SK-N-SH (cell line): Measurements from ENCODE around the gene PLA2G7. TPM values are rescaled to one million over a fixed set of nuclear protein-coding genes. Genes with fewer than 3 reads are reported as not detected.

ENCODE experiments used
- CTCF ChIA-PET: fragments of 300-600, 350-600 bp; formaldehyde crosslinking; extraction: SDS; loops from one replicate; lab custom pipeline; 2021; lab: Yijun Ruan, JAX
- POLR2A ChIA-PET: fragments of 350-600 bp; sonication (Branson Sonifier 250); formaldehyde crosslinking; extraction: SDS; loops from one replicate; lab custom pipeline; 2020; ENCODE audit warnings: antibody characterized with exemption, inconsistent platforms; lab: Yijun Ruan, JAX
- DNase-seq: peaks from one replicate; pipeline ENCODE4 v3.0.0; 2012
- H2AFZ ChIP-seq: fragments of 200-600 bp; sonication (generic); 2 replicates; pipeline ENCODE4 v1.8.1; 2016; ENCODE audit warnings: antibody characterized with exemption, mild to moderate bottlenecking, low read depth
- H3F3A ChIP-seq: fragments of 200-600 bp; sonication (generic); replicated peaks from 2 replicates; pipeline ENCODE3; 2016; ENCODE audit warnings: antibody characterized with exemption, mild to moderate bottlenecking; ENCODE audit not compliant: insufficient read depth
- H3K27ac ChIP-seq, 2 experiments: fragments of 200-500 bp in 1 of 2; fragments of 200-600 bp in 1 of 2; sonication (Bioruptor generic) in 1 of 2; sonication (generic), shearing (Covaris generic) in 1 of 2; 2 replicates each; pipeline versions ENCODE4 v1.5.1 to v1.6.1; 2014 to 2016; ENCODE audit warnings: low read depth in 2 of 2, inconsistent platforms in 1 of 2, low read length in 1 of 2, mild to moderate bottlenecking in 1 of 2, mixed read lengths in 1 of 2
- H3K27me3 ChIP-seq: fragments of 200-600 bp; sonication (generic), shearing (Covaris generic); 2 replicates; pipeline ENCODE4 v1.6.1; 2016; ENCODE audit warnings: mixed run types; ENCODE audit not compliant: insufficient read depth
- H3K36me3 ChIP-seq, 2 experiments: fragments of 200-500 bp in 1 of 2; fragments of 200-600 bp in 1 of 2; sonication (Bioruptor generic) in 1 of 2; sonication (generic) in 1 of 2; replicated peaks in 1 of 2; 2 replicates each; pipeline versions ENCODE3 to v1.5.1; 2014 to 2016; ENCODE audit warnings: low read length in 1 of 2, mild to moderate bottlenecking in 1 of 2; ENCODE audit not compliant: insufficient read depth in 2 of 2, control insufficient read depth in 1 of 2
- H3K4me1 ChIP-seq, 2 experiments: fragments of 200-500 bp in 1 of 2; fragments of 200-600 bp in 1 of 2; sonication (Bioruptor generic) in 1 of 2; sonication (generic), shearing (Covaris generic) in 1 of 2; 2 replicates each; pipeline versions ENCODE4 v1.5.1 to v1.6.1; 2014 to 2016; ENCODE audit warnings: low read depth in 1 of 2, low read length in 1 of 2, mixed run types in 1 of 2; ENCODE audit not compliant: insufficient read depth in 2 of 2, control insufficient read depth in 1 of 2
- H3K4me2 ChIP-seq: fragments of 200-600 bp; sonication (generic), shearing (Covaris generic); 2 replicates; pipeline ENCODE4 v1.6.1; 2017; ENCODE audit warnings: mixed run types
- H3K4me3 ChIP-seq, 2 experiments: fragments of 200-500 bp in 1 of 2; fragments of 200-600 bp in 1 of 2; sonication (Bioruptor generic) in 1 of 2; sonication (generic), shearing (Covaris generic) in 1 of 2; 2 replicates each; pipeline versions ENCODE4 v1.5.1 to v1.8.1; 2014 to 2016; ENCODE audit warnings: low read depth in 2 of 2, inconsistent platforms in 1 of 2, low read length in 1 of 2, mild to moderate bottlenecking in 1 of 2, mixed read lengths in 1 of 2, moderate library complexity in 1 of 2
- H3K79me2 ChIP-seq: fragments of 200-600 bp; sonication (generic); 2 replicates; pipeline ENCODE4 v1.8.1; 2017; ENCODE audit warnings: mild to moderate bottlenecking; ENCODE audit not compliant: insufficient read depth
- H3K9ac ChIP-seq: fragments of 200-600 bp; sonication (generic); 2 replicates; pipeline ENCODE4 v1.6.1; 2017; ENCODE audit warnings: mixed run types
- H3K9me2 ChIP-seq: fragments of 200-600 bp; sonication (generic); 2 replicates; pipeline ENCODE4 v1.6.1; 2017; ENCODE audit warnings: mixed run types
- H3K9me3 ChIP-seq: fragments of 200-600 bp; sonication (generic); 2 replicates; pipeline ENCODE4 v1.6.1; 2017; ENCODE audit warnings: mixed run types, mild to moderate bottlenecking, moderate library complexity
- H4K20me1 ChIP-seq: fragments of 200-600 bp; sonication (generic); 2 replicates; pipeline ENCODE4 v1.6.1; 2017; ENCODE audit warnings: mild to moderate bottlenecking, mixed run types; ENCODE audit not compliant: insufficient read depth
- ELF1 ChIP-seq: IDR thresholded peaks from 2 replicates; pipeline ENCODE4 v1.4.0; 2012
- EZH2phosphoT487 ChIP-seq: fragments of 200-600 bp; sonication (generic); IDR thresholded peaks from 2 replicates; pipeline ENCODE4 v1.6.1; 2017; ENCODE audit warnings: low read depth, mixed run types, mild to moderate bottlenecking, antibody characterized with exemption, moderate library complexity, borderline replicate concordance
- FOXM1 ChIP-seq: IDR thresholded peaks from 2 replicates; pipeline ENCODE4 v1.4.0; 2012; ENCODE audit warnings: low read depth, mild to moderate bottlenecking
- MEF2A ChIP-seq: IDR thresholded peaks from 2 replicates; pipeline ENCODE4 v1.4.0; 2012; ENCODE audit warnings: low read depth, borderline replicate concordance
- MXI1 ChIP-seq: IDR thresholded peaks from 2 replicates; pipeline ENCODE4 v1.6.1; 2012; ENCODE audit warnings: mild to moderate bottlenecking, low read depth, low read length, improper control_type of control experiment
- NFIC ChIP-seq: IDR thresholded peaks from 2 replicates; pipeline ENCODE4 v1.4.0; 2012; ENCODE audit warnings: borderline replicate concordance
- NRF1 ChIP-seq: IDR thresholded peaks from 2 replicates; pipeline ENCODE4 v1.6.1; 2012; ENCODE audit warnings: low read depth, mild to moderate bottlenecking, low read length
- POLR2AphosphoS5 ChIP-seq: IDR thresholded peaks from 2 replicates; pipeline ENCODE4 v1.6.1; 2012; ENCODE audit warnings: low read depth, low read length
- RAD21 ChIP-seq: IDR thresholded peaks from 2 replicates; pipeline ENCODE4 v1.6.1; 2012; ENCODE audit warnings: mild to moderate bottlenecking, low read length
- RCOR1 ChIP-seq: fragments of 150-350 bp; IDR thresholded peaks from 2 replicates; pipeline ENCODE4 v1.6.1; 2017; ENCODE audit warnings: antibody characterized with exemption, low read length
- SIN3A ChIP-seq: IDR thresholded peaks from 2 replicates; pipeline ENCODE4 v1.6.1; 2012; ENCODE audit warnings: low read depth, mild to moderate bottlenecking, low read length, moderate library complexity, borderline replicate concordance
- TCF12 ChIP-seq: IDR thresholded peaks from 2 replicates; pipeline ENCODE4 v1.4.0; 2012
- TEAD4 ChIP-seq: IDR thresholded peaks from 2 replicates; pipeline ENCODE4 v1.4.0; 2012; ENCODE audit warnings: mild to moderate bottlenecking, borderline replicate concordance; ENCODE audit not compliant: insufficient read depth
- WGBS: methylation state at CpG from one replicate; pipeline ENCODE4 v1.1.6; 2017; ENCODE audit warnings: low lambda C conversion rate; 5-methylcytosine and 5-hydroxymethylcytosine counted together
- polyA plus RNA-seq, 3 experiments: library from polyadenylated mRNA; depleted of rRNA; stranded (reverse); fragments of >200 nt; gene quantifications; 2 replicates each; pipeline ENCODE4 v1.2.3, GENCODE V29; 2012
- TF ChIP-seq, protein P1 (sequence below): IDR thresholded peaks from 2 replicates; pipeline ENCODE4; 2012
- TF ChIP-seq, protein P2 (sequence below): IDR thresholded peaks from 2 replicates; pipeline ENCODE4 v1.4.0; 2012; ENCODE audit warnings: low read depth
- TF ChIP-seq, protein P3 (sequence below): fragments of 150-350 bp; IDR thresholded peaks from 2 replicates; pipeline ENCODE4 v1.6.1; 2017; ENCODE audit warnings: antibody characterized with exemption, low read length, low read depth, borderline replicate concordance

The PLA2G7 gene
- polyA plus RNA-seq, 1 of the 3 experiments (the other 2 are of a cell fraction): not detected

DNA sequence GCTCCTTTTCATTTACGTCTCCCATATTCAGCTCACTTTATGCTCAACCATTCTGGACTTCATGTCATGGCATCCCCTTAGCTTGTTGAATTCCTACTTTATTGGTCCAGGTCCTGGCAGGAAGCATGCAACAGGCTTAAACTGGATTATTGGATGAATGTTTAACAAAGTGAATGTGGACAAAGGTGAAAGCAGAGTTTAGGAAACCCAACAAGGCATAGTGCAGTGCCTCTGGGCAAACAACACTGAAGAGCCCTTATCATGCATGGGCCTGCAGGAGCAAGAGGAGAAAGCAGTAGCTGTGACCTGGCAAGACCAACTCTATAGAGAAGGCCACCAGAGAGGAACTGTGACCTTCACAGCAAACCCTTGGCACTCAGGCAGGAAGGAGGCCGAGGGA lies 6.3 kb upstream of the PLA2G7 start:
- H3K4me1 ChIP-seq: no peaks in the 10 kb centered on the region
- no peak overlapping the region for H3K27ac ChIP-seq
- no peak overlapping the region for H3K4me3 ChIP-seq
- H2AFZ ChIP-seq: no peak overlapping the region
- no peaks in the 10 kb centered on the region for H4K20me1 ChIP-seq
- no peak overlapping the region for H3K9ac ChIP-seq
- POLR2A ChIA-PET: no interaction called here
- TF ChIP-seq EZH2phosphoT487: no peak
- no peak for TF ChIP-seq ELF1
- TF ChIP-seq MEF2A: no peak
- TF ChIP-seq, protein P1, sequence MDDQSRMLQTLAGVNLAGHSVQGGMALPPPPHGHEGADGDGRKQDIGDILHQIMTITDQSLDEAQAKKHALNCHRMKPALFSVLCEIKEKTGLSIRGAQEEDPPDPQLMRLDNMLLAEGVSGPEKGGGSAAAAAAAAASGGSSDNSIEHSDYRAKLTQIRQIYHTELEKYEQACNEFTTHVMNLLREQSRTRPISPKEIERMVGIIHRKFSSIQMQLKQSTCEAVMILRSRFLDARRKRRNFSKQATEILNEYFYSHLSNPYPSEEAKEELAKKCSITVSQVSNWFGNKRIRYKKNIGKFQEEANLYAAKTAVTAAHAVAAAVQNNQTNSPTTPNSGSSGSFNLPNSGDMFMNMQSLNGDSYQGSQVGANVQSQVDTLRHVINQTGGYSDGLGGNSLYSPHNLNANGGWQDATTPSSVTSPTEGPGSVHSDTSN: no peak
- TF ChIP-seq NRF1: no peak
- TF ChIP-seq, protein P2, sequence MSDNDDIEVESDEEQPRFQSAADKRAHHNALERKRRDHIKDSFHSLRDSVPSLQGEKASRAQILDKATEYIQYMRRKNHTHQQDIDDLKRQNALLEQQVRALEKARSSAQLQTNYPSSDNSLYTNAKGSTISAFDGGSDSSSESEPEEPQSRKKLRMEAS: no peak
- no peak for TF ChIP-seq SIN3A
- TF ChIP-seq TEAD4: no peak
- TF ChIP-seq MXI1: no peak
- TF ChIP-seq RCOR1: no peak
- no peak for TF ChIP-seq FOXM1
- TF ChIP-seq, protein P3, sequence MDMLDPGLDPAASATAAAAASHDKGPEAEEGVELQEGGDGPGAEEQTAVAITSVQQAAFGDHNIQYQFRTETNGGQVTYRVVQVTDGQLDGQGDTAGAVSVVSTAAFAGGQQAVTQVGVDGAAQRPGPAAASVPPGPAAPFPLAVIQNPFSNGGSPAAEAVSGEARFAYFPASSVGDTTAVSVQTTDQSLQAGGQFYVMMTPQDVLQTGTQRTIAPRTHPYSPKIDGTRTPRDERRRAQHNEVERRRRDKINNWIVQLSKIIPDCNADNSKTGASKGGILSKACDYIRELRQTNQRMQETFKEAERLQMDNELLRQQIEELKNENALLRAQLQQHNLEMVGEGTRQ: no peak
- TF ChIP-seq NFIC: no peak
- no peaks in the 10 kb centered on the region for H3K36me3 ChIP-seq
- H3K27me3 ChIP-seq: peaks cover 8% of the 10 kb centered on the region; the same call in 1 of the 2 replicates
- no peak for DNase-seq
- no peaks in the 10 kb centered on the region for H3K79me2 ChIP-seq
- H3K9me3 ChIP-seq: no peaks in the 10 kb centered on the region
- H3K9me2 ChIP-seq: no peaks in the 10 kb centered on the region
- H3F3A ChIP-seq: no peaks in the 10 kb centered on the region
- H3K4me2 ChIP-seq: no peak overlapping the region
- 17% methylated on average over 2 of the region's 2 CpGs for WGBS
- CTCF ChIA-PET: no interaction called here

DNA sequence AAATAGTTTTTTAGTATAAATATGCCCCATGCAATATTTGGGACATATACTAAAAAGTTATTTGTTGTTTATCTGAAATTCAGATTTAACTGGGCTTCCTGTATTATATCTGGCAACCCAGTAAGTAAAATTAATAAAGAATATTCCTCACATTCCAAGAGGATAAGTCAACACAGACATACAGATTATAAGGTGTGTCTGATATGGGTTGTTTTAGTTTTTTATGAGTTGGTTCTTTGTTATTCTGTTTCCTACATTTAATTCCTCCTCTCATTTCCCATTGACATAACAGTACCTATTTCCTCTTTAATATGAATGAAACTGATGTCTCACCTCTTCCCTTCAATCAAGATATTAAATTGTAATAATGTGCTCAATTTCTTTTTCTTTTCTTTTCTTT lies 1.7 kb upstream of the PLA2G7 start:
- Histone ChIP-seq H3K36me3 (no peaks in the 10 kb centered on the region), H3K9ac (no peak overlapping the region), H3K4me3 (no peak overlapping the region), H3K9me3 (no peaks in the 10 kb centered on the region), H4K20me1 (no peaks in the 10 kb centered on the region), H3F3A (no peaks in the 10 kb centered on the region), H3K4me2 (no peak overlapping the region), H3K27me3 (peaks cover 31% of the 10 kb centered on the region; the same call in 1 of the 2 replicates), H3K9me2 (no peaks in the 10 kb centered on the region), H3K27ac (no peak overlapping the region), H3K79me2 (no peaks in the 10 kb centered on the region), H3K4me1 (no peaks in the 10 kb centered on the region), H2AFZ (no peak overlapping the region)
- CTCF ChIA-PET: no interaction called here
- no peak for DNase-seq
- no peak for TF ChIP-seq NFIC
- TF ChIP-seq POLR2AphosphoS5: no peak
- TF ChIP-seq, protein P3: no peak
- TF ChIP-seq TCF12: no peak
- no peak for TF ChIP-seq RAD21
- POLR2A ChIA-PET: no interaction called here
